Measurements from ENCODE around the gene HELZ. TPM values are rescaled to one million over a fixed set of nuclear protein-coding genes. Genes with fewer than 3 reads are reported as not detected.

Gene HELZ
- total RNA-seq, 2 donors from 2014 or later = 51.4 to 74.7 TPM

DNA sequence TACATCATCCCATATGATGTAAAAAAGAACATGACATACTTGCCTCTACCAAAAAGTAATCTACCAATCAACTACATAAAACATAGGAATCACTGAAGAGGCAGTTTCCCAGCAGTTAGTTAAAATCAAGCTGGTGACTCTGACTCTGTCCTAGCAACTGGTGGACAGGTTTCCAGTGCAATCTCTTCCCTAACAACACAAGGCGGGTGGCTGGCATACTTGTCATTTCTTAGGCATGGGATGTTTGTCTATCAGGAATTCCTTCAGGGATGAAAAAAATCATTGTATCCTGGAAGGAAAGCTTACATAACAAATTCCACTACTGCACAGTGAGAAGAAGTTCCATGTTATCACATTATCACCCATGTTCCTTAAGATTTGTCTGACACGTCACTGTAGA, 50.9 kb downstream of the HELZ start:
- no peak overlapping the region for H3K27ac ChIP-seq (ENCODE audit: low read depth, low read length)
- DNase-seq = no peak
- H3K9me3 ChIP-seq (ENCODE audit: control insufficient read depth, low read length) = no peaks in the 10 kb centered on the region
- no peaks in the 10 kb centered on the region for H3K27me3 ChIP-seq (ENCODE audit: control insufficient read depth, insufficient read depth, low read length, poor library complexity, severe bottlenecking)
- H3K36me3 ChIP-seq (ENCODE audit: control insufficient read depth, insufficient read depth, low read length) = peaks cover 46% of the 10 kb centered on the region
- peak overlapping the region; percentile 26 for H3K9ac ChIP-seq (ENCODE audit: extremely low read depth, low read length, poor library complexity, severe bottlenecking)
- TF ChIP-seq CTCF (conservative IDR thresholded peaks at IDR 0.05) = no peak
- peaks cover 5% of the 10 kb centered on the region for H3K4me1 ChIP-seq (ENCODE audit: control insufficient read depth, insufficient read depth, low read length)
- WGBS, 2 experiments (ENCODE audit: insufficient coverage in 1 of 2, insufficient read length in 1 of 2) = 94% methylated on average over 2 of the region's 2 CpGs; no CpG with 5 or more reads in 1 of the 2 experiments
- Mint-ChIP-seq H3K27ac (peak overlapping the region; percentile 65), H3K27me3 (ENCODE audit: insufficient read depth) (no peaks in the 10 kb centered on the region), H3K4me1 (peaks cover 15% of the 10 kb centered on the region), H3K36me3 (ENCODE audit: low read depth) (peaks cover 32% of the 10 kb centered on the region), H3K4me3 (no peak overlapping the region), H3K9me3 (no peaks in the 10 kb centered on the region)
- no peak overlapping the region for H3K4me3 ChIP-seq (ENCODE audit: low read length)

GRCh38 chr17:67187927-67188326, 57.1 kb downstream of the HELZ start:
- Mint-ChIP-seq H3K4me1 (no peaks in the 10 kb centered on the region), H3K27me3 (ENCODE audit: insufficient read depth) (no peaks in the 10 kb centered on the region), H3K36me3 (ENCODE audit: low read depth) (peaks cover 29% of the 10 kb centered on the region), H3K4me3 (no peak overlapping the region), H3K9me3 (no peaks in the 10 kb centered on the region), H3K27ac (no peak overlapping the region)
- no peak for DNase-seq
- WGBS, 2 experiments (ENCODE audit: insufficient coverage in 1 of 2, insufficient read length in 1 of 2) = 82 to 91% methylated on average over 1 of the region's 1 CpG
- Histone ChIP-seq H3K9me3 (ENCODE audit: control insufficient read depth, low read length) (no peaks in the 10 kb centered on the region), H3K9ac (ENCODE audit: extremely low read depth, low read length, poor library complexity, severe bottlenecking) (no peak overlapping the region), H3K27me3 (ENCODE audit: control insufficient read depth, insufficient read depth, low read length, poor library complexity, severe bottlenecking) (no peaks in the 10 kb centered on the region), H3K27ac (ENCODE audit: low read depth, low read length) (no peak overlapping the region), H3K4me1 (ENCODE audit: control insufficient read depth, insufficient read depth, low read length) (no peaks in the 10 kb centered on the region), H3K36me3 (ENCODE audit: control insufficient read depth, insufficient read depth, low read length) (peaks cover 47% of the 10 kb centered on the region), H3K4me3 (ENCODE audit: low read length) (no peak overlapping the region)
- TF ChIP-seq CTCF (conservative IDR thresholded peaks at IDR 0.05) = no peak

DNA sequence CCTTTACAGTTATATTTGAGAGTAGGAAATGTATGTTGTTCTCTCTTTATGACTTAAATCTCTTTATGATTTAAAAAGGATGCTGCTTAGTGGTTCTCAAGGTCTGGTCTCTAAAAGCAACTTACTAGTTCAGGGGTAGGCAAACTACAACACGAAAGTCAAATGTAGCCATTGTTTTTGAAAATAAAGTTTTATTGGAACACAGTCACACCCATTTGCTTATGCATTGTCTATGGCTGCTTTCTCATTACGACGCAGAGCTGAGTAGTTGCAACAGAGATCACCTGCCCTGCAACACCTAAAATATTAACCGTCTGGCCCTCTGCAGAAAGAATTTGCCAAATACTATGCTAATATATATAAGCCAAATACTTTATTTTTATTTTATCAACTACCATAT, 58.2 kb downstream of the HELZ start:
- no peak overlapping the region for H3K4me3 Mint-ChIP-seq
- H3K4me1 Mint-ChIP-seq = no peaks in the 10 kb centered on the region
- no peaks in the 10 kb centered on the region for H3K27me3 Mint-ChIP-seq (ENCODE audit: insufficient read depth)
- TF ChIP-seq CTCF (conservative IDR thresholded peaks at IDR 0.05) = no peak
- H3K36me3 ChIP-seq (ENCODE audit: control insufficient read depth, insufficient read depth, low read length) = peaks cover 42% of the 10 kb centered on the region
- no peaks in the 10 kb centered on the region for H3K27me3 ChIP-seq (ENCODE audit: control insufficient read depth, insufficient read depth, low read length, poor library complexity, severe bottlenecking)
- DNase-seq = no peak
- peaks cover 32% of the 10 kb centered on the region for H3K36me3 Mint-ChIP-seq (ENCODE audit: low read depth)
- H3K4me1 ChIP-seq (ENCODE audit: control insufficient read depth, insufficient read depth, low read length) = no peaks in the 10 kb centered on the region
- H3K4me3 ChIP-seq (ENCODE audit: low read length) = no peak overlapping the region
- 85 to 100% methylated on average over 3 to 4 of the region's 4 CpGs for WGBS, 2 experiments (ENCODE audit: insufficient coverage in 1 of 2, insufficient read length in 1 of 2)
- no peaks in the 10 kb centered on the region for H3K9me3 ChIP-seq (ENCODE audit: control insufficient read depth, low read length)
- no peak overlapping the region for H3K27ac Mint-ChIP-seq
- no peak overlapping the region for H3K9ac ChIP-seq (ENCODE audit: extremely low read depth, low read length, poor library complexity, severe bottlenecking)
- H3K9me3 Mint-ChIP-seq = no peaks in the 10 kb centered on the region
- H3K27ac ChIP-seq (ENCODE audit: low read depth, low read length) = no peak overlapping the region

All from endodermal cell (in vitro differentiated cells).